GM19324 (cell line): ENCODE measurements around the gene APEX2.
A peak's percentile ranks its signal among the peaks of the same experiment; 100 is the strongest.
"Not testable (repeated sequence)": the region's sequence is repeated elsewhere in the genome, so short reads cannot be mapped to it uniquely, and the experiment has no call there.

Experiments used
- ATAC-seq: cut with Tn5 transposase; IDR thresholded peaks from one replicate; pipeline ENCODE4 v1.9.1; 2021; ENCODE audit warnings: mild to moderate bottlenecking, moderate library complexity; ENCODE audit not compliant: unreplicated experiment, low FRiP score

The APEX2 gene

GRCh38 chrX:54999717-55000598 lies at the start of gene APEX2:
TSS of gene APEX2 (plus strand) at chrX:55000363. CDS start at chrX:55000423, 60 bp downstream.
- peak; percentile 95 for ATAC-seq

- ATAC-seq, result no peak
Measured at GRCh38 chrX:54950730-54951375, 49.3 kb upstream of the APEX2 start.

- ATAC-seq, result no peak
Measured at GRCh38 chrX:54961750-54962149, 38.4 kb upstream of the APEX2 start.

GRCh38 chrX:54964766-54965497 lies 35.2 kb upstream of the APEX2 start:
- no peak for ATAC-seq

GRCh38 chrX:54977387-54977786 lies 22.8 kb upstream of the APEX2 start:
- no peak for ATAC-seq

GRCh38 chrX:54978448-54978847 lies 21.7 kb upstream of the APEX2 start:
- no peak for ATAC-seq

GRCh38 chrX:54979432-54979831 lies 20.7 kb upstream of the APEX2 start:
- ATAC-seq, result no peak

- ATAC-seq, result no peak
Measured at GRCh38 chrX:54980334-54980733, 19.8 kb upstream of the APEX2 start.

- not testable (repeated sequence) for ATAC-seq
Measured at GRCh38 chrX:54983306-54983705, 16.9 kb upstream of the APEX2 start.

GRCh38 chrX:54991706-54992105 lies 8.5 kb upstream of the APEX2 start:
- ATAC-seq, result no peak

- no peak for ATAC-seq
Measured at GRCh38 chrX:54992911-54993622, 7.1 kb upstream of the APEX2 start.

- no peak for ATAC-seq
Measured at GRCh38 chrX:54994099-54994498, 6.1 kb upstream of the APEX2 start, which contains the start of gene PFKFB1. TSS of gene PFKFB1 (minus strand) at chrX:54994188. CDS start at chrX:54994007, 181 bp downstream.

GRCh38 chrX:54994668-54995351 lies 5.4 kb upstream of the APEX2 start:
- ATAC-seq, result no peak

- ATAC-seq, result no peak
Measured at GRCh38 chrX:54995621-54996020, 4.5 kb upstream of the APEX2 start.

- ATAC-seq, result no peak
Measured at GRCh38 chrX:55004231-55004630, 4.1 kb downstream of the APEX2 start.

- no peak for ATAC-seq
Measured at GRCh38 chrX:55005256-55005655, 5.1 kb downstream of the APEX2 start.

GRCh38 chrX:55006827-55007621 lies 6.9 kb downstream of the APEX2 start:
- no peak for ATAC-seq

GRCh38 chrX:55007656-55008055 lies 7.5 kb downstream of the APEX2 start:
- no peak for ATAC-seq
